NOMO-1 (cell line): ENCODE measurements around the gene PRSS36.
"Not testable (repeated sequence)": the region's sequence is repeated elsewhere in the genome, so short reads cannot be mapped to it uniquely, and the experiment has no call there.

ENCODE experiments used
- DNase-seq, 2 experiments: peaks; one replicate each; lab custom pipeline; 2025; ENCODE audit not compliant: unreplicated experiment in 2 of 2; lab: John Stamatoyannopoulos, UW

Gene PRSS36

DNA sequence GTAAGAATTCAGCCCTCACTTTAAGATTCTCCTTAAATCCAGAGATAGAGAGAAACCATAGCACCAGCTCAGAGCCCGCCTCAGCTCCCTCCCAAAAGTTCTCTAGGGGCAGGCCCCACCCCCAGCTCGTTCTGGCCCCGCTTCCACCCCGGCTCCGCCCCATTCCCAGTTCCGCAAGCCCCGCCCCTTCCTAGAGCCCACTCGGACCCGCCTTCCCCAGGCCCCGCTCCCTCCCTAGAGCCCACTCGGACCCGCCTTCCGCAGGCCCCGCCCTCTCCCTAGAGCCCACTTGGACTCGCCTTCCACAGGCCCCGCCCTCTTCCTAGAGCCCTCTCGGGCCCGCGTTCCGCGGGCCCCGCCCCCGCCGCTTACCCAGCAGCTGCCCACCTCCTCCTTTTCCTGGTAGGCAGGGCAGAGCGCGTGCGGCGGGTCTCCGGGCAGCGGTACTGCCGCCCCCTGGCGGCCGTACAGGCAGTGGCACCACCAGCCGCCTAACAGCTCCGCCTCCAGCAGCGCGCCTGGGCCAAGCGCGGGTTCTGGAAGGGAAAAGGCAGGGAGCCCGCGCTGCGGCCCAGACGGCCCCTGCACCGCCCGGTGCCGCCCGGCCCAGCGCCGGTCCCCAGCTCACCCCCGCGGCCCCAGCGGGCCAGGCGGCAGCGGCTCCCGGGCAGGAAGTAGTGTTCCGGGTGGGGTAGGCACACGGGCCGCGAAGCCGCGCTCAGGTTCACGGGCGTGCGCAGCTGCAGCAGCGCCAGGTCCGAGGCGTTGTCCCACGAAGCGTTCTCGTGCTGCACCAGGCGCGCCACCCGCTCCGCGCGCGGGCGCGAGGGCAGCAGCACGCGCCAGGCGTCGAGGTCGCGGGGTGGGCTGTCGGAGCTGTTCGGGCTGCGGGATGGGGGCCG lies 7.5 kb downstream of the PRSS36 start:
- peak; percentile 99 to 100 for DNase-seq

GRCh38 chr16:31141489-31142108 lies 8.3 kb downstream of the PRSS36 start:
- no peak for DNase-seq

GRCh38 chr16:31141071-31141469 lies 8.8 kb downstream of the PRSS36 start:
- not testable (repeated sequence) for DNase-seq

DNA sequence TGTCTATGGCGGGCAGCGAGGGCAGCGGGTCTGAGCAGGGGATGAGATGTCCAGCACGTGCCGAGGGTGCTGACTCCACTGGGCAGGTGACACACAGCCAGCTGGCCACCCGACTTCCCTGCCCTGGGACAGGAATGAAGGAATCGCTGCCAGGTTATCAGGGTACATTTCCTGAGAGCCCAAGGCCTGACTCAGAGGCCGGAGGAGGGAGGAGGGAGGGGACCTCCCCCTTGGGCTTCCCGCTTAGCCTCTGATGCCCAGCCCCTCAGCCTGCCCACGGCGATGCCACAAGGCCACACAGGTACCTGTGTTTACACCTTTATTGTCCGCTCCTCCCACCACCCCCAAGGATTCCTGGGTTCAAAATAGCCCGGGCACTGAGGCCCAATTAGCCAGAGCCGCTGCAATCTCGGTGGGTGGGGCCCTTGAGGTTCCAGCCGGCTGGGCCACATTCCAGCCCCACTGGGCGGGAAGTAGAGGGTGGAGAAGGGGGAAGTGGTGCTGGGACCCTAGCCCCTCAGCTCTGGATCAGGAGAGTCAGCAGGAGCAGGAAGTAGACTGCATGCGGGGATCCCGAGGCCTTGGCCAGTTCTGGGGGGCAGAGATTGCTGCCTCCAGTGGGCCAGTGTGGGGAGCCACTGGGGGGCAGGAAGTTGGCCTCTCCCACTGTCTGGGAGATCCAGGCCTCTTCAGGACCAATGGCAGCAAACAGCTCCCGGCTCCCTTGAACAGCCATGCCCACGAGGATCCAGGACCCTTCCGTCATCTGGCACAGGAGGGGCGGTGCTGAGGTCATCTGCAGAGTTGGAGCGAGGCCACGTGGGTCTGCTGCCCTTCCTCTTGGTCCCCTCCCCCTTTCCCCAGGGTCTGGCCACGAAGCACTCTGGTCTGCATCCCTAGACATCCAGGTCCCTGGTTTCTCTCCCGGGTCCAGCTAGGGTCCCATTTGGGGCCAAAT lies 11.0 kb downstream of the PRSS36 start:
- no peak for DNase-seq

DNA sequence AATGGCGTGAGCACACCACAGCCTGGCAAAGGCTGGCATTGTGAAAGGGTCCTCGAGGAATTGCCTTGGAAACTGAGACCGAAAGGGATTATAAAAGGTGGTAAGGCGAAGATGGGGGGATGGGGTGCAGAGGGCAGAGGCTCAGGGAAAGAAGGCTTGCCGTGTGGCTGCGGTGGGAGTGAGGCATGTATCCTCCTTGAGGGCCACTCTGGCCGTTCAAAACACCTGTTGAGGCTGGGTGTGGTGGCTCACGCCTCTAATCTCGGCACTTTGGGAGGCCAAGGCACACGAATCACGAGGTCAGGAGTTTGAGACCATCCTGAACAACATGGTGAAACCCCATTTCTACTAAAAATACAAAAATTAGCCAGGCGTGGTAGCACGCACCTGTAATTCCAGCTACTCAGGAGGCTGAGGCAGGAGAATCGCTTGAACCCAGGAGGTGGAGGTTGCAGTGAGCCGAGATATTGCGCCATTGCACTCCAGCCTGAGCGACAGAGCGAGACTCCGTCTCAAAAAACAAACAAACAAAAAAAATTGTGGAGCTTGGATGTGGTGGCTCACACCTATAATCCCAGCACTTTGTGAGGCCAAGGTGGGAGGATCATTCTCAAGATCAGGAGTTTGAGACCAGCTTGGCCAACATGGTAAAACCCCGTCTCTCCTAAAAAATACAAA lies 12.9 kb downstream of the PRSS36 start:
- not testable (repeated sequence) for DNase-seq

GRCh38 chr16:31136287-31136662 lies 13.6 kb downstream of the PRSS36 start:
- DNase-seq, result no peak

DNA sequence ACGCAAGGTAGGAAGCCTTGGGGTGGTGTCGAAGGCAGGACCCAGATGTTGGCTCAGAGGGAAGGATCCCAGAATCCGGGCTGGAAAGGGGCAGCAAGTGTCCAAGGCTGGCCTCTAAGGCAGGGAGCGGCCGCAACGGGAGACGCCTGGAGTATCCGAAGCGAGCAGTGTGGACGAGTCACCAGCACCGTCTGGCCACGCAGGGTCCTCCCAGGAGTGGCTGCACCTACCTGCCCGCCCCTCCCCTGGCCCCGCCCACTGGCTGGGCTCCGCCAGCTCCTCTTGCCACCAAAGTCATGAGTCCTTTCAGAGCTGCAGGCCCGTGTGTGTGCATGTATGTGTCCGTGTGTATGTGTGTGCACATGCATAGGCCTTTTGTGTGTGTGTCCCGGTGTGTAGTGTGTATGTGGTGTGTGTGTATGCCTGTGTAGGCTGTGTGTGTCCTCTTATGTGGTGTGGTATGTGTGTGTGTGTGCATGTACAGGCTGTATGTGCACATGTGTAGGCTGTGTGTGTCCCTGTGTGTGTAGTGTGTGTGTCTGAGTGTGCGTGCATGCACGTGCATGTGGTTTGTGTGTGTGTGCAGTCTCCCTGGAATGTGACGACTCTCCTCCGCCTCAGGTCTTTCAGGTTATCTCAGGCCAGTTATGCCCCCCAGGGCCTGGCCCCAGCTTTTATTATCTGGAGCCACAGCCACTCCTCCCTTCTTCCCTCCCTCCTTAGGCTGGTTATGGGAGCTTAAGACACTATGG lies 14.2 kb downstream of the PRSS36 start, which contains the start of gene PRSS8:
Gene PRSS8, minus strand, starts transcription at position 193 of the 752 bp plus-strand sequence. CDS start 229 bp downstream, outside the sequence.
- DNase-seq, result no peak

DNA sequence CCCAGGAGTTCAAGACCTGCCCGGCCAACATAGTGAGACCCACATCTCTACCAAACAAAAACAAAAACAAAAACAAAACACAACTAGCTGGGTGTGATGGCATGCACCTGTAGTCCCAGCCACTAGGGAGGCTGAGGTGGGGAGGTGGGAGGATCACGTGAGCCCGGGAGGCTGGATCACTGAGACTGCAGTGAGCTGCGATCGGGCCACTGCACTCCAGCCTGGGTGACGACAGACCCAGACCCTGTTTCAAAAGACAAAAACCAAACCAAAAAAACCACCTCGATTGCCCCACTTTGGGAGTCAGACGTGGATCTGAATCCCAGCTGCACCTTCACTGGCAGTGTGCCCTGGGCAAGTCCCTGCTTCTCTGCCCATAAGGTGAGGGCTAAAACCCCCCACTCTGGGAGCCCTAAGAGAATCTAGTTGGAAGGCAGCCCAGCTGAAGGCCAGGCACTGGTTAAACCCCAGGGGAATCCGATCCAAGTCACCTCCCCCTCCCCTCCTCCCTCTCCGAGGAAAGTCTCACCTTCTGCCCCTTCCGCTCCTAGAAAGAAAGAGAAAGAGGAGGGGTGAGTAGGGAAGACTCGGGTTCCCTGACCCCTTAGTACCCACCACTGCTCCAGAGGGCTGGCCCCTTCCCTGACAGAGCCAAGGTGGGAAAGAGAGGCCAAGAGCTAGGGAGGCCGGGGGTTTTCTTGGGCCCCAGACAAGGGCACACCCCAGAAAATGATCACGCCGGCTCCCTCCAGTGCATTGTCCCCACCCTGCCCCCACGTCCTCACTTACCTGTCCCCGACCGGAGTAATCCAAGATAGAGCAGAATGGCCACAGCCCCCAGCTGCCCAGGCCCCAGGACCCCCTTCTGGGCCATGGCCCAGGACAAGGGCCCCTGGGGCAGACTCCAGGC lies 15.0 kb downstream of the PRSS36 start:
- DNase-seq, result no peak

GRCh38 chr16:31134091-31134571 lies 15.7 kb downstream of the PRSS36 start:
- DNase-seq, result peak; percentile 67 to 81

GRCh38 chr16:31133046-31133501 lies 16.8 kb downstream of the PRSS36 start:
- no peak for DNase-seq

DNA sequence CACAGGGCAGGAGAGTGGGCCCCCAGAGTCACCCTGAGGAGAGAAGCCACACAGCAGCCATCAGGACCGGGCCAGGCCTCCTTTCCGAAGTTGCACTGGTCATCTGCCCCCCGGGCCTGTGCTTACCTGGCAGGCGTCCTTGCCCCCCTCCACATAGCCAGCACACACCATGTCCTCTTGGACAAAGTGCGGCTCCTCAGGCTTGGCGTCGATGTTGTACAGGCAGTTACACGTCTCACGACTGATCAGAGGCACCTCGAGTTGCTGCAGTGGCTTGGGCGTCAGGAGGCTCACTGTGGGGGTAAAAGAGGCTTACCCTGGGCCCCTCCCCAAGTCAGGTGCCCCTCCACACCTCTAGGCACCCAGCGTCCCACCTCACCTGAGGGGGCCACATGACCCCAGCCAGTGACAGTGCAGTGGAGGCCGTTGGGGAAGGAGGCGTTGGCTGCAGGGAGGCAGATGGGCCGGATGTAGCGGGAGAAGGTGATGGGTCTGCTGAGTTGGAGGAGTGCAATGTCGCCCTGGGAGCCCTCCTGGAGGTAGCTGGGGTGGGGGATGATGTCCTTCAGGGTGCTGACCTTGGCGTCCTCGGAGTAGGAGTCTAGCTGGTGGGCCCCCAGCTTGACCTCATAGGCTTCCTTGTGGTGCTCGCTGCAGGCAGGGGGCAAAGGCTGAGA lies 17.4 kb downstream of the PRSS36 start:
- no peak for DNase-seq

GRCh38 chr16:31131841-31132271 lies 18.0 kb downstream of the PRSS36 start:
- no peak for DNase-seq

- DNase-seq, result no peak
Measured at GRCh38 chr16:31131416-31131815, 18.4 kb downstream of the PRSS36 start.

DNA sequence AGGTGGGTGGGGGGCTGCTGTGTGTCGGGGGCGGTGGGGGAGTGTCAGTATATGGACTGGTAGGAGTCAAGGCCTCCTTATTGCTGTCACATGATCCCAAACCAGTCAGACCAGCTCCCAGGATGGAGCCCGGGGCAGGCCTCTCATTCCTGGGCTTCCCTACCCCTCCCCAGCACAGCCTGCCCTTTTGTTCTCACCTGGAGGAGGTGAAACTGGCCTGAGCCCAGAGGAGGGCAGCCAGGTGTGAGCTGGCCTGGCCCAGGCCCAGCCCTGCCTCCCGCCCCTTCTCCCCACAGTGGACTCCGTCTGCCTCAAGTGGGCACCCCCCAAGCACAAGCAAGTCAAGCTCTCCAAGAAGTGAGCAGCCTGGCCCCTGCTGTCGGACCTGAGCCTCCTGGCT lies 19.0 kb downstream of the PRSS36 start:
- no peak for DNase-seq

GRCh38 chr16:31130336-31130891 lies 19.5 kb downstream of the PRSS36 start:
- DNase-seq, result peak in 1 of 2 experiments; percentile 17

DNA sequence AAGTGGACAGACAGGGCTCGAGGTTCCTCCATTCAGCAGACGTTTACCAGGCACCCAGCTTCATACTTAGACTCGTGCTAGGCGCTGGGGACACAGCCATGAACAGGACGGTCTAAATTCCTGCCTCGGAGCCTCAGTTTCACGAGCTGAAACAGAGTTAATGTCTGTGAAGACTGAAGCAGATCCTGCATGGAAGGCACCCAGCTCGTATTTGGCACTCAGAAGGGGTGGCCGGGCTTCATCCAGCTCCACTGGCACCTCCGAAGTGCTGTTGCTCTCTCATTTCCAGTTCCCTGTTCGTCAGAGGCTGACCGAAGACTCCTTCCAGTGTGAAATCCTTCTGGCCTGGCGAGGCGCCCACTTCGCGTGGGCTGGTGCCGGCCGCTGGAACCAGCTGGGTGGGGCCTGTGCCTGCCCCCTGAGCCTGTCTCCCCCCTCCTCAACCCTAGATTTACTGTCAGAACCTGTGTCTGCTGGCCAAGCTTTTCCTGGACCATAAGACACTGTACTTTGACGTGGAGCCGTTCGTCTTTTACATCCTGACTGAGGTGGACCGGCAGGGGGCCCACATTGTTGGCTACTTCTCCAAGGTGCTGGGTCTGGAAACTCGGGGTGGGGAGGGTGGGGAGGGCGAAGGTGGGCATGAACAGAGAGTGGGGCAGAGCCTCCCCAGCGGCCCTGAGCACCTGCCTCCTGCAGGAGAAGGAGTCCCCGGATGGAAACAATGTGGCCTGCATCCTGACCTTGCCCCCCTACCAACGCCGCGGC lies 20.1 kb downstream of the PRSS36 start:
- peak in 1 of 2 experiments; percentile 48 for DNase-seq
